ENCODE results near the gene ANGPTL8.

ANGPTL8 gene

GRCh38 chr19:11204076-11204602 lies 35.3 kb upstream of the ANGPTL8 start:
- Histone ChIP-seq H3K4me1 (ENCODE audit: control insufficient read depth, insufficient read depth, low read length, poor library complexity, severe bottlenecking) (peaks cover 8% of the 10 kb centered on the region), H3K36me3 (ENCODE audit: control insufficient read depth, insufficient read depth, low read length) (peaks cover 17% of the 10 kb centered on the region), H3K27ac (ENCODE audit: low read depth, low read length, severe bottlenecking) (no peak overlapping the region), H3K9me3 (ENCODE audit: control insufficient read depth, low read length) (no peaks in the 10 kb centered on the region), H3K4me3 (ENCODE audit: extremely low read depth, insufficient read depth, low read length, poor library complexity, severe bottlenecking) (no peak overlapping the region)
- 71 to 90% methylated on average over 2 to 6 of the region's 9 CpGs for WGBS, 2 experiments (ENCODE audit: insufficient coverage in 2 of 2)

DNA sequence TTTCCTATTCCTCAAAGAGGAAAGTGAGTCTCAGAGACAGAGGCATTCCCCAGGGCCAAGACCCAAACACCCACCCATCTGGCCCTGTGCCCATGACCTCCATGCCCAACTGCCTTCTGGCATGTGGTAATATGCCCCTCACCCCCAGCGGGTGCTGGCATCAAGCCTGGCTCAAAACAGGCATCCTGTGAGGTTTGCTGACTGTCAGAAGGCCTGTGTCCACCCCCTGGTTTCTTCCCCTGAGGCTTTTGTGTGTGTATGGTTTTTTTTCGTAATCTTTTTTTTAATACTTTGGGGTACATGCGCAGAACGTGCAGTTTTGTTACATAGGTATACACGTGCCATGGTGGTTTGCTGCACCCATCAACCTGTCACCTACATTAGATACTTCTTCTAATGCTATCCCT lies 34.5 kb upstream of the ANGPTL8 start:
- peaks cover 8% of the 10 kb centered on the region for H3K4me1 ChIP-seq (ENCODE audit: control insufficient read depth, insufficient read depth, low read length, poor library complexity, severe bottlenecking)
- peaks cover 11% of the 10 kb centered on the region for H3K36me3 ChIP-seq (ENCODE audit: control insufficient read depth, insufficient read depth, low read length)
- WGBS, 2 experiments (ENCODE audit: insufficient coverage in 2 of 2) = 100% methylated on average over 1 of the region's 5 CpGs; no CpG with 5 or more reads in 1 of the 2 experiments
- H3K27ac ChIP-seq (ENCODE audit: low read depth, low read length, severe bottlenecking) = no peak overlapping the region
- no peaks in the 10 kb centered on the region for H3K9me3 ChIP-seq (ENCODE audit: control insufficient read depth, low read length)
- H3K4me3 ChIP-seq (ENCODE audit: extremely low read depth, insufficient read depth, low read length, poor library complexity, severe bottlenecking) = no peak overlapping the region

- no peaks in the 10 kb centered on the region for H3K9me3 ChIP-seq (ENCODE audit: control insufficient read depth, low read length)
- peaks cover 21% of the 10 kb centered on the region for H3K36me3 ChIP-seq (ENCODE audit: control insufficient read depth, insufficient read depth, low read length)
- H3K4me3 ChIP-seq (ENCODE audit: extremely low read depth, insufficient read depth, low read length, poor library complexity, severe bottlenecking) = no peak overlapping the region
- H3K27ac ChIP-seq (ENCODE audit: low read depth, low read length, severe bottlenecking) = no peak overlapping the region
- peaks cover 8% of the 10 kb centered on the region for H3K4me1 ChIP-seq (ENCODE audit: control insufficient read depth, insufficient read depth, low read length, poor library complexity, severe bottlenecking)
- 94 to 98% methylated on average over 7 to 8 of the region's 9 CpGs for WGBS, 2 experiments (ENCODE audit: insufficient coverage in 2 of 2)
Measured at GRCh38 chr19:11205939-11206570, 33.4 kb upstream of the ANGPTL8 start.

- WGBS, 2 experiments (ENCODE audit: insufficient coverage in 2 of 2) = 94 to 98% methylated on average over 31 to 32 of the region's 38 CpGs
- H3K36me3 ChIP-seq (ENCODE audit: control insufficient read depth, insufficient read depth, low read length) = peaks cover 30% of the 10 kb centered on the region
- H3K27ac ChIP-seq (ENCODE audit: low read depth, low read length, severe bottlenecking) = peak overlapping the region; percentile 29
- H3K4me3 ChIP-seq (ENCODE audit: extremely low read depth, insufficient read depth, low read length, poor library complexity, severe bottlenecking) = no peak overlapping the region
- H3K4me1 ChIP-seq (ENCODE audit: control insufficient read depth, insufficient read depth, low read length, poor library complexity, severe bottlenecking) = no peaks in the 10 kb centered on the region
- no peaks in the 10 kb centered on the region for H3K9me3 ChIP-seq (ENCODE audit: control insufficient read depth, low read length)
Measured at GRCh38 chr19:11208561-11209471, 30.6 kb upstream of the ANGPTL8 start.

DNA sequence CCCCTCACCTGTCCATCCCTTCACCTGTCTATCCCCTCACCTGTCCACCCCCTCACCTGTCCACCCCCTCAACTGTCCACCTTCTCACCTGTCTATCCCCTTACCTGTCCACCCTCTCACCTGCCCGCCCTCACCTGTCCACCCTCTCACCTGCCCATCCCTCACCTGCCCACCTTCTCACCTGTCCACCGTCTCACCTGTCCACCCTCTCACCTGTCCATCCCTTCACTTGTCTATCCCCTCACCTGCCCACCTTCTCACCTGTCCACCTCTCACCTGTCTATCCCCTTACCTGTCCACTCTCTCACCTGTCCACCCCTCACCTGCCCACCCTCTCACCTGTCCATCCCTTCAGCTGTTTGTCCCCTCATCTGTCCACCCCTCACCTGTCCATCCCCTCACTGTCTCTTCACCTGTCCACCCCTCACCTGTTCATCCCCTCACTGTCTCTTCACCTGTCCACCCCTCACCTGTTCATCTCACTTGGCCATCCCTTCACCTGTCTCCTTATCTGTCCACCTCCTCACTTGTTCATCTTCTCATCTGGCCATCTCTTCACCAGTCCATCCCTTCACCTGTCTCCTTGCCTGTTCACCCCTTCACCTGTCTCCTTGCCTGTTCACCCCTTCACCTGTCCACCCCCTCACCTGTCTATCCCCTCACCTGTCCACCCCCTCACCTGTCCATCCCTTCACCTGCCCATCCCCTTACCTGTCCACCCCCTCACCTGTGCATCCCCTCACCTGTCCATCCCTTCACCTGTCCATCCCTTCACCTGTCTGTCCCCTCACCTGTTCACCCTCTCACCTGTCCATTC lies 29.4 kb upstream of the ANGPTL8 start:
- no peaks in the 10 kb centered on the region for H3K4me1 ChIP-seq (ENCODE audit: control insufficient read depth, insufficient read depth, low read length, poor library complexity, severe bottlenecking)
- no peak overlapping the region for H3K27ac ChIP-seq (ENCODE audit: low read depth, low read length, severe bottlenecking)
- no peaks in the 10 kb centered on the region for H3K9me3 ChIP-seq (ENCODE audit: control insufficient read depth, low read length)
- 77 to 85% methylated on average over 2 of the region's 2 CpGs for WGBS, 2 experiments (ENCODE audit: insufficient coverage in 2 of 2)
- no peak overlapping the region for H3K4me3 ChIP-seq (ENCODE audit: extremely low read depth, insufficient read depth, low read length, poor library complexity, severe bottlenecking)
- peaks cover 37% of the 10 kb centered on the region for H3K36me3 ChIP-seq (ENCODE audit: control insufficient read depth, insufficient read depth, low read length)

- Histone ChIP-seq H3K4me3 (ENCODE audit: extremely low read depth, insufficient read depth, low read length, poor library complexity, severe bottlenecking) (no peak overlapping the region), H3K4me1 (ENCODE audit: control insufficient read depth, insufficient read depth, low read length, poor library complexity, severe bottlenecking) (no peaks in the 10 kb centered on the region), H3K36me3 (ENCODE audit: control insufficient read depth, insufficient read depth, low read length) (peaks cover 43% of the 10 kb centered on the region), H3K27ac (ENCODE audit: low read depth, low read length, severe bottlenecking) (no peak overlapping the region), H3K9me3 (ENCODE audit: control insufficient read depth, low read length) (no peaks in the 10 kb centered on the region)
- 91% methylated on average over 1 of the region's 1 CpG for WGBS, 2 experiments (ENCODE audit: insufficient coverage in 2 of 2)
Measured at GRCh38 chr19:11210656-11210928, 28.8 kb upstream of the ANGPTL8 start.

- 91 to 100% methylated on average over 5 to 6 of the region's 6 CpGs for WGBS, 2 experiments (ENCODE audit: insufficient coverage in 2 of 2)
- H3K36me3 ChIP-seq (ENCODE audit: control insufficient read depth, insufficient read depth, low read length) = peaks cover 47% of the 10 kb centered on the region
- no peak overlapping the region for H3K27ac ChIP-seq (ENCODE audit: low read depth, low read length, severe bottlenecking)
- no peaks in the 10 kb centered on the region for H3K9me3 ChIP-seq (ENCODE audit: control insufficient read depth, low read length)
- no peak overlapping the region for H3K4me3 ChIP-seq (ENCODE audit: extremely low read depth, insufficient read depth, low read length, poor library complexity, severe bottlenecking)
- H3K4me1 ChIP-seq (ENCODE audit: control insufficient read depth, insufficient read depth, low read length, poor library complexity, severe bottlenecking) = no peaks in the 10 kb centered on the region
Measured at GRCh38 chr19:11214387-11214786, 25.0 kb upstream of the ANGPTL8 start.

- WGBS, 2 experiments (ENCODE audit: insufficient coverage in 2 of 2) = 85 to 100% methylated on average over 3 of the region's 3 CpGs
- Histone ChIP-seq H3K4me3 (ENCODE audit: extremely low read depth, insufficient read depth, low read length, poor library complexity, severe bottlenecking) (no peak overlapping the region), H3K9me3 (ENCODE audit: control insufficient read depth, low read length) (peaks cover 7% of the 10 kb centered on the region), H3K4me1 (ENCODE audit: control insufficient read depth, insufficient read depth, low read length, poor library complexity, severe bottlenecking) (no peaks in the 10 kb centered on the region), H3K27ac (ENCODE audit: low read depth, low read length, severe bottlenecking) (no peak overlapping the region), H3K36me3 (ENCODE audit: control insufficient read depth, insufficient read depth, low read length) (peaks cover 35% of the 10 kb centered on the region)
Measured at GRCh38 chr19:11221082-11221598, 18.3 kb upstream of the ANGPTL8 start.

- H3K4me1 ChIP-seq (ENCODE audit: control insufficient read depth, insufficient read depth, low read length, poor library complexity, severe bottlenecking) = no peaks in the 10 kb centered on the region
- peaks cover 33% of the 10 kb centered on the region for H3K36me3 ChIP-seq (ENCODE audit: control insufficient read depth, insufficient read depth, low read length)
- no peak overlapping the region for H3K4me3 ChIP-seq (ENCODE audit: extremely low read depth, insufficient read depth, low read length, poor library complexity, severe bottlenecking)
- no CpG with 5 or more reads among the region's 3 CpGs for WGBS, 2 experiments (ENCODE audit: insufficient coverage in 2 of 2)
- H3K27ac ChIP-seq (ENCODE audit: low read depth, low read length, severe bottlenecking) = no peak overlapping the region
- H3K9me3 ChIP-seq (ENCODE audit: control insufficient read depth, low read length) = peaks cover 7% of the 10 kb centered on the region
Measured at GRCh38 chr19:11223200-11223599, 16.2 kb upstream of the ANGPTL8 start.

DNA sequence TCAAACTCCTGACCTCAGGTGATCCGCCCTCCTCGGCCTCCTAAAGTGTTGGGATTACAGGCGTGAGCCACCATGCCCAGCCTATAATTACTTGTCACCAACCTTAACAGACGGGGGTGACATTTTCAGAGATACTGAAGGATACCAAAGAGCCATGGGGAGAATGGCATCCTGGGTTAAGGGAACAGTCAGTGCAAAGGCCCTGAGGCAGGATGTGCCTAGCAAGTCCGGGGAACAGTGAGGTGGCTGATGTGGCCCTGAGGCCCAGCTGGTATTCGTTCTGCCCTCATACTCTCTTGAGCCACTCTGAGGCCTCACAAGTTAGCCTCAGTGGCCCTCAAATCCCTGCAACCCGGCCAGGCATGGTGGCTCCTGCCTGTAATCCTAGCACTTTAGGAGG lies 15.0 kb upstream of the ANGPTL8 start:
- Histone ChIP-seq H3K9me3 (ENCODE audit: control insufficient read depth, low read length) (peaks cover 7% of the 10 kb centered on the region), H3K4me3 (ENCODE audit: extremely low read depth, insufficient read depth, low read length, poor library complexity, severe bottlenecking) (no peak overlapping the region), H3K27ac (ENCODE audit: low read depth, low read length, severe bottlenecking) (no peak overlapping the region), H3K36me3 (ENCODE audit: control insufficient read depth, insufficient read depth, low read length) (peaks cover 33% of the 10 kb centered on the region), H3K4me1 (ENCODE audit: control insufficient read depth, insufficient read depth, low read length, poor library complexity, severe bottlenecking) (no peaks in the 10 kb centered on the region)
- 93 to 98% methylated on average over 6 of the region's 7 CpGs for WGBS, 2 experiments (ENCODE audit: insufficient coverage in 2 of 2)

All from mesodermal cell (in vitro differentiated cells).